ENCODE results near the gene CCBE1. TPM values are rescaled to one million over a fixed set of nuclear protein-coding genes. Genes with fewer than 3 reads are reported as not detected.
A peak's percentile ranks its signal among the peaks of the same experiment; 100 is the strongest.
"Not testable (repeated sequence)": the region's sequence is repeated elsewhere in the genome, so short reads cannot be mapped to it uniquely, and the experiment has no call there.

Gene CCBE1
- total and polyA plus RNA-seq, 5 donors: 0.48 to 3.5 (median 1.1) TPM

DNA sequence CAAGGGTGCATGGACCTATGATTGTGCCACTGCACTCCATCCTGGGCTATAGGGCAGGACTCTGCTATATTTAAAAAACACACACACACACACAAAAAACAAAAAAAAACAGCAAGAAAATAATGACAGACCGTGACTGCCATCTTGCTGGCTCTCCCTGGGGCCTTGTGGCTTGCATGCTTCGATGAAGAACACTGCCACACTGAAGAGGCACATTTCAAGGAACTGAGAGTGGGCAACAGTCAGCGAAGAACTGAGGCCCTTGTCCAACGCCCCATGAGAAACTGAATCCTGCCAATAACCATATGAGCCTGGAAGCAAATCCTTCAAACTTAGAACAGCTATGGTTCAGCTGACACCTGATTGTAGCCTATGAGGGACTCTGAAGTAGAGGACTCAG lies 158.1 kb downstream of the CCBE1 start:
- peaks cover 1% of the 10 kb centered on the region for H3K4me1 ChIP-seq (ENCODE audit: control insufficient read depth, insufficient read depth, low read length)
- H3K4me3 ChIP-seq (ENCODE audit: low read length): no peak overlapping the region
- DNase-seq (no peak), ATAC-seq (no peak)
- no peak overlapping the region for H3K27ac ChIP-seq (ENCODE audit: low read length)
- no peaks in the 10 kb centered on the region for H3K27me3 ChIP-seq (ENCODE audit: control insufficient read depth, insufficient read depth)
- intact Hi-C loops (cut with DNase I): no loop called here
- H3K9me3 ChIP-seq (ENCODE audit: control insufficient read depth, low read length): no peaks in the 10 kb centered on the region
- WGBS: 91% methylated on average over 4 of the region's 4 CpGs

DNA sequence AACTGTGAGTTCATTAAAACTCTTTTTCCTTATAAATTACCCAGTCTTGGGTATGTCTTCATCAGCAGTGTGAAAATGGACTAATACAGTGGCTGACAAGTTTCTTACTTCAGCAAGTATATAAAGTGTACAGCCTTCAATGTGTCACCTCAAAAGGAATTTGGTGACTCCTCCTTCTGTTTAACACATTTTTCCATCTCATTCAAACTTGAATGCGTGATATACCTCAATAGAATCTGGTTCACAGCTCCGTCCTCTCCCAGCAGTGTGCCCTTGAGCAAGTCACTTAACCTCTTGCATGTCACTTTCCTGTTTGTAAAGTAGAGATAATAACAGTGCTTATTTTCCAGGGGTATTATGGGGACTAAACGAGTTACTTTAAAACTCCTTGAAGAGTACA lies 159.6 kb downstream of the CCBE1 start:
- WGBS: 81% methylated on average over 3 of the region's 3 CpGs
- Histone ChIP-seq H3K27me3 (ENCODE audit: control insufficient read depth, insufficient read depth) (no peaks in the 10 kb centered on the region), H3K9me3 (ENCODE audit: control insufficient read depth, low read length) (no peaks in the 10 kb centered on the region), H3K4me1 (ENCODE audit: control insufficient read depth, insufficient read depth, low read length) (peaks cover 1% of the 10 kb centered on the region), H3K4me3 (ENCODE audit: low read length) (no peak overlapping the region), H3K27ac (ENCODE audit: low read length) (no peak overlapping the region)
- intact Hi-C loops (cut with DNase I): no loop called here
- no peak for ATAC-seq
- no peak for DNase-seq

DNA sequence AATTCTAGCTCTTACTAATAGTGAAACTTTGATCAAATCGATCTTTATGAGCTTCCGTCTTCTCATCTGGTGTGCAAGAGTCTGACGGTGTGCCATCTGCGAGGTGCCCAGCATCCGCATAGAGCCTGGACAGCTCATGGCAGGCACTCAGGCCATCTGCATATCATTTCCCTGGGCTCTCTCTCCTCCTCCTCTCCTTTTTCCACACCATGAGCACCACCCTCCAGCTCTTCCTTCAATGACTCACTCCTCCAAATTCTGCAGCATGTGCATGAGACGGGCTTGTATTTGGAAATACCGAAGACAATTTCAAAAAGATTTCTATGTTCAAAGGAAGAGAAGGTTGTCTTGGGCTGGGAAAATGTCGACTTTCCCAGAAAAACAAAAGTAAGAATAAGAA lies 161.1 kb downstream of the CCBE1 start:
- Histone ChIP-seq H3K27ac (ENCODE audit: low read length) (no peak overlapping the region), H3K4me3 (ENCODE audit: low read length) (no peak overlapping the region), H3K27me3 (ENCODE audit: control insufficient read depth, insufficient read depth) (no peaks in the 10 kb centered on the region), H3K4me1 (ENCODE audit: control insufficient read depth, insufficient read depth, low read length) (no peaks in the 10 kb centered on the region), H3K9me3 (ENCODE audit: control insufficient read depth, low read length) (no peaks in the 10 kb centered on the region)
- intact Hi-C loops (cut with DNase I): no loop called here
- WGBS: 91% methylated on average over 8 of the region's 8 CpGs
- ATAC-seq (no peak), DNase-seq (no peak)

DNA sequence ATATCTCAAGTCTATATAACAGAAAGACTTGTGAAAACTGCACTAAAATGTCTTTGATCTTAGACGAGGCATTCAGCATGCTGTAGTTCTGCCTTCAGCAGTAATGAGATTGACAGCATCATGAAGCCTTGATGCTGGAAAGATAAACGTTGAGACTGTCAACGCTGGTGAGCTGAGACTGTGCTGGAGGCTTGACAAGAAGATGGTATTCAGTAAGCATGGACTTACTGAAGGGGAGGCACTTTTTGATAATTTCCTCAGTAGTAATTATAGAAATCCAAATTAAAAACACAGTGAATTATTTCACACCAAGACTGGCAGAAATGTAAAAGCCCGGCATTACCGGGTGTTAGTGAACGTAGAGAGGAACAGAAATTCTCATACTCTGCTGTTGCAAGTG lies 162.2 kb downstream of the CCBE1 start:
- Histone ChIP-seq H3K4me1 (ENCODE audit: control insufficient read depth, insufficient read depth, low read length) (no peaks in the 10 kb centered on the region), H3K27ac (ENCODE audit: low read length) (no peak overlapping the region), H3K4me3 (ENCODE audit: low read length) (no peak overlapping the region), H3K27me3 (ENCODE audit: control insufficient read depth, insufficient read depth) (no peaks in the 10 kb centered on the region), H3K9me3 (ENCODE audit: control insufficient read depth, low read length) (no peaks in the 10 kb centered on the region)
- WGBS: 64% methylated on average over 6 of the region's 6 CpGs
- intact Hi-C loops (cut with DNase I): no loop called here
- DNase-seq (no peak), ATAC-seq (no peak)

DNA sequence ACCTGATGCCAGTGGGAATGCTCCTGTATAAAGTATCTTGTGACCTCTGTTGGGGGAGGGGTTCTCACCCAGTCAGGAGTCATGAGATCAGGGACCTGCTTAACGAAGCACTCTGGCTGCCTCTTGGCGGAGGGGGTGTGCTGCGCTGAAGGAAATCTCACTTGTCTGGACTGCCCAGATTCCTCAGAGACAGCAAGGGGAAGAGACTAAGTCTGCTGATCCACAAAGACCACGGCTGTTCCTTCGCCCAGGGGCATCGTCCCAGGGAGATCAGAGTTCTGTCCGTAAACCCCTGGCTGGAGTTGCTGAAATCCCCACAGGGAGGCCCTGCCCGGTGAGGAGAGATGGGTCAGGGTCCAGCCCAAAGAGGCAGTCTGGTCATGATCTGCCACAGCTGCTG lies 168.4 kb downstream of the CCBE1 start:
- no peak for DNase-seq
- H3K4me3 ChIP-seq (ENCODE audit: low read length): no peak overlapping the region
- H3K27me3 ChIP-seq (ENCODE audit: control insufficient read depth, insufficient read depth): no peaks in the 10 kb centered on the region
- H3K9me3 ChIP-seq (ENCODE audit: control insufficient read depth, low read length): no peaks in the 10 kb centered on the region
- WGBS: 87% methylated on average over 8 of the region's 8 CpGs
- ATAC-seq: no peak
- no peak overlapping the region for H3K27ac ChIP-seq (ENCODE audit: low read length)
- intact Hi-C loops (cut with DNase I): no loop called here
- H3K4me1 ChIP-seq (ENCODE audit: control insufficient read depth, insufficient read depth, low read length): no peaks in the 10 kb centered on the region

DNA sequence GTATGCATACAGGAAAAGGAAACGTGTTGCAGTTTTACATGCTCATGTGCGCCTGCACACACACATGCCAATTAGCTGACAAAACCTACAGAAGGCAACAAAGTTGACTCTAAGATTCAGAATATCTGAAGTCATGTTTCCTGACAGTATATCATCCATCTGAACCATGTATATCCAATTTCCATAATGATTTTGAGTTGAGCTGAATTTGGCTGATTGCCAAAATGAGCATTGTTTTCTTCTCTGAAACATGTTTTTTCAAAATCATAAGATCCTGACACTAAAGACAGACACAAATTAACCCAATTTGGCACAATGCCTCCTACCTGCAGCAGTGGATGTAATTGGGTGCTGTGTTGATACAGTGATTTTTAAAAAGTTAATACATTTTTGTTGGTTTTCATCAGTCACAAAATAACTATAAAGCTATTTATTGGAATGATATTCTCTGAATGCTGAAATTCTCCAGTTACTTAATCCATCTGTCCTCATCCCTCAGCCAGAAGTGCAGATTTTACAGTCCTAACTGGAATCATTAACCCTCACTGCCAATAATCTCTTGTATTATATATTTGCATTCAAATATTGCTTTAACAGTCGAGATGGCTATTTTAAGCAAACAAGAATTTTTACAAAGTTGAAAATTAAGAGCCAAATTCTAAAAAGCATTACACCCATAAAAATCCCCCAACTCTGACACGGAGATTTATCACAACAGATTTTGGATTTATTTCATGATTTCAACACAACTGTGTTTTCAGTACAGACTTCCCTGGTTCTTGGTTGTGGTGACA lies 176.5 kb downstream of the CCBE1 start:
- WGBS: 76% methylated on average over 4 of the region's 4 CpGs
- Histone ChIP-seq H3K27ac (ENCODE audit: low read length) (no peak overlapping the region), H3K4me3 (ENCODE audit: low read length) (no peak overlapping the region), H3K4me1 (ENCODE audit: control insufficient read depth, insufficient read depth, low read length) (no peaks in the 10 kb centered on the region), H3K9me3 (ENCODE audit: control insufficient read depth, low read length) (no peaks in the 10 kb centered on the region), H3K27me3 (ENCODE audit: control insufficient read depth, insufficient read depth) (no peaks in the 10 kb centered on the region)
- ATAC-seq (no peak), DNase-seq (no peak)
- intact Hi-C loops (cut with DNase I): no loop called here

DNA sequence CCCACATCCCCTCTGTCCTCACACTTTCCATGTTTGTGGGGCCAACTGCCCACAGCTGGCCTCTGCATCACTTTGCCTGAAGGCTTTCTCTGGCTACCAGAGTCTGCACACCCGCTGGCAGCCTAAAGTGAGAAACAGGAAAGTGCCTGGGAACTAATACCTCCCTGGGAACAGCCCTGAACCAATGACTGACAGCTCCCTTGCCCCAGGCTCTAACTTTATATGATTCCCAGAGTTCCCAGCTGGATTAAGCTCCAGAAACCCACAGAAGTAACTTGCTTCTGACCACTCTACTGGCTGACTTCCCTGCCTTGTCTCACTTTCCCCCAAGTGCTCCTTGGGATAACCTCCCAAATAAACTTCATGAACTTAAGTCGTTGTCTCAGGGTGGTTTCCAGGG lies 178.5 kb downstream of the CCBE1 start:
- DNase-seq (no peak), ATAC-seq (no peak)
- Histone ChIP-seq H3K27ac (ENCODE audit: low read length) (no peak overlapping the region), H3K4me1 (ENCODE audit: control insufficient read depth, insufficient read depth, low read length) (no peaks in the 10 kb centered on the region), H3K4me3 (ENCODE audit: low read length) (no peak overlapping the region), H3K27me3 (ENCODE audit: control insufficient read depth, insufficient read depth) (no peaks in the 10 kb centered on the region), H3K9me3 (ENCODE audit: control insufficient read depth, low read length) (no peaks in the 10 kb centered on the region)
- intact Hi-C loops (cut with DNase I): no loop called here
- 50% methylated on average over 2 of the region's 2 CpGs for WGBS

DNA sequence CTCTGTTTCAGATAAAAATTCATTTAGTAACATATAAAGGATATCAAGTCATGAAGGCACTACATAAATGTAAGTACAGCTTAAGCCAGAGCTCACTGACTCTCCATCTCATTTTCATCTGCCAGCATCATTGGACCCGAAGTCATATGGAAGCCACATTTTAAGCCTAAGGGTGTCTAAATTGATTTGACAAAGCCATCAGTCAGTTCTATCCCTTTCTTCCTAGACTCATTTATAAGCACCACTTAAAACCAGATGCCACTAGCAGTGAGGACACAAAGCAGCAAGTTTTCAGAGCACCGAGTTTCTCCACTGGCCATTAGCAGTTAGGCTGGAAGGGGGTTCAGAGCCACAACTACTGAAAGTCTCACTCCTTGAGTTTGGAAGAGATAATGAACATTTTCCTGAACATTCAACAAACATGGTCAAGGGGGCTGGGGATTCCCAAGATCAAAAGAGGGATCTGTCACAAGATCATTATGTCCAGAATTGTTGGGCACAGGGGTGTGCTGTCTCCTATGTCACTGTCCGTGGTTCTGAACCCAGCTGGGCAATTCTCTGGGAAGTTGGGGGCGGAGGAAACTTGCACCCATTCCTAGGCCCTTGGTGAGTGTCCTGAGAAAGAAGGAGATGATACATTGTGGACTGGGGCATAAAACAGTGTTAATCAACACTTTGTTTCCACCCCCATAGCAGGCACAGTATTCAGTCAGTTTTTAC lies 179.6 kb downstream of the CCBE1 start:
- H3K27me3 ChIP-seq (ENCODE audit: control insufficient read depth, insufficient read depth): no peaks in the 10 kb centered on the region
- no peak for ATAC-seq
- WGBS: 68% methylated on average over 4 of the region's 4 CpGs
- H3K27ac ChIP-seq (ENCODE audit: low read length): peak overlapping the region; percentile 40
- DNase-seq: peak in 1 of 3 donors; percentile 17
- intact Hi-C loops (cut with DNase I): no loop called here
- peaks cover 3% of the 10 kb centered on the region for H3K4me1 ChIP-seq (ENCODE audit: control insufficient read depth, insufficient read depth, low read length)
- no peak overlapping the region for H3K4me3 ChIP-seq (ENCODE audit: low read length)
- no peaks in the 10 kb centered on the region for H3K9me3 ChIP-seq (ENCODE audit: control insufficient read depth, low read length)

DNA sequence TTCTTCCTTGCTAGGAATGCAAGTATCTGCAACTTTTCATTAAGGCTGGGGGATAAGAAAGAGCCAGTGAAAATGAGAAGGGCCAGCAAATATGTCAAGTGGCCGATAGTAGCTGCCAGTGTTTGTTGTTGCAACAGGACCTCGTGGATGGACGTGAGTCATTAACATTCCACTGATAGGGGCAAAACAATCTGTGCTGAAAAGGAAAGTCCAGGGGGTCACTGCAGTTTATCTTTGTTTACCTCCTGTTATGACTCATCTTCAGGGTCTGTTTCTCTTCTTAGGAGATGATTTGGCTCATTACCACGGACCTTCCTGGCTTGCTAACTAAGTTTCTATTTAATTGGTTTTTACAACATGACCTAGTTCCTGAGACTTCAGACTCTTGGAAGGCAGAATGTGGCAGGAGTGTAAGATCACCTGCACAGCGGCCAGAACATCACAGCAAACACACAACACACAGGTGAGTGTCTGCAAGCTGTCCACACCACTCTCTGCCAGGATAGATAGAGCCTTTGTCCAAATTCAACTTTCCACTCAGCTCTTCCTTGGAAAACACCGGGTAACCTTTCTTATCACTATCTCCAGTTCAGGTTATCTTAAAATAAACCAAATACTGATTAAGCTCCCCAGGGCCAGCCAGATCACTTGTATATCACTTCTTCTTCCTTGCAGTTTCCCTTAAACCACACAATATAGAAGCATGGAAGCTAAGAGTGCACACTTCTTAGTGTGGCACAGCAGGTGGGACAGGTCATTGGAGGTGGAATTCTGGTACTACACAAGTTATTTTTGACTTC lies 180.7 kb downstream of the CCBE1 start:
- Histone ChIP-seq H3K4me3 (ENCODE audit: low read length) (no peak overlapping the region), H3K4me1 (ENCODE audit: control insufficient read depth, insufficient read depth, low read length) (peaks cover 4% of the 10 kb centered on the region), H3K27ac (ENCODE audit: low read length) (peak overlapping the region; percentile 84), H3K9me3 (ENCODE audit: control insufficient read depth, low read length) (no peaks in the 10 kb centered on the region), H3K27me3 (ENCODE audit: control insufficient read depth, insufficient read depth) (no peaks in the 10 kb centered on the region)
- 4% methylated on average over 6 of the region's 6 CpGs for WGBS
- peak; percentile 44 to 66 (median 57) for DNase-seq
- intact Hi-C loops (cut with DNase I): no loop called here
- peak; percentile 87 to 91 for ATAC-seq

DNA sequence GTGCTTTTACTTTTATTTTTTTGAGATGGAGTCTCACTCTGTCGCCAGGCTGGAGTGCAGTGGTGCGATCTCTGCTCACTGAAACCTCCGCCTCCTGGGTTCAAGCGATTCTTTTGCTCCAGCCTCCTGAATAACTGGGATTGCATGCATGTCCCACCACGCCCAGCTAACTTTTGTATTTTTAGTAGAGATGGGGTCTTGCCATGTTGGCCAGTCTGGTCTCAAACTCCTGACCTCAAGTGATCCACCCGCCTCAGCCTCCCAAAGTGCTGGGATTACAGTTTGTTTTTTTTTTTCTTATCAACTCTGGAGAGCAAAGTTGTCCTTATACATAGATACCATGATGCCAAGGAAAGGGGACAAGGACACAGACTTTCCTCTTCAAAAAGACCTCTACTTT lies 181.3 kb downstream of the CCBE1 start:
- ATAC-seq; intact Hi-C loops (cut with DNase I); H3K9me3 ChIP-seq (ENCODE audit: control insufficient read depth, low read length); DNase-seq; H3K27me3 ChIP-seq (ENCODE audit: control insufficient read depth, insufficient read depth); H3K4me1 ChIP-seq (ENCODE audit: control insufficient read depth, insufficient read depth, low read length); H3K4me3 ChIP-seq (ENCODE audit: low read length): not testable (repeated sequence)
- peak overlapping the region; percentile 56 for H3K27ac ChIP-seq (ENCODE audit: low read length)
- WGBS: 71% methylated on average over 6 of the region's 6 CpGs

DNA sequence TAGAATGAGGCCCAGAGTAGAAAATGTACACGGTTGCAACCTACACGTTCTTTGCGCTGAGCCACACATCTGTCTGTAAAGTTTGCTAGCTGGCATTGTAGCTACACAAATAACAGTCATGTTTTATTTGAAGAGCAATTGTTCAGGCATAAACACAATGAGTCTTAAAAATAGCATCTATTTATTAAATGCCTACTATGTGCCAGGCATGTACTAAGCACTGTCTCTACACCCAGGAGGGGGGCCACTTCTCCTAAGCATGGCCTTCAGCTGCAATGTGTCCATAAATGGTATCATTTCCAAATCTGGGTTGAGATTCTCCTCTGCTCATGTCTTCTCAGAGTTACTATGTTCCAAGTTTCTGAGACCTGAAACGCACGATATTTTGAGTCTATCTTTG lies 182.1 kb downstream of the CCBE1 start:
- DNase-seq: no peak
- intact Hi-C loops (cut with DNase I): no loop called here
- 83% methylated on average over 5 of the region's 5 CpGs for WGBS

More for the DNA sequence above, 182.1 kb downstream of the CCBE1 start:
- no peak for ATAC-seq
- no peaks in the 10 kb centered on the region for H3K9me3 ChIP-seq (ENCODE audit: control insufficient read depth, low read length)
- H3K4me3 ChIP-seq (ENCODE audit: low read length): no peak overlapping the region
- no peaks in the 10 kb centered on the region for H3K27me3 ChIP-seq (ENCODE audit: control insufficient read depth, insufficient read depth)
- peaks cover 4% of the 10 kb centered on the region for H3K4me1 ChIP-seq (ENCODE audit: control insufficient read depth, insufficient read depth, low read length)
- peak overlapping the region; percentile 31 for H3K27ac ChIP-seq (ENCODE audit: low read length)
